PC-3 (cell line): Measurements from ENCODE around the gene KNDC1. TPM values are rescaled to one million over a fixed set of nuclear protein-coding genes. Genes with fewer than 3 reads are reported as not detected.
"Not testable (repeated sequence)": the region's sequence is repeated elsewhere in the genome, so short reads cannot be mapped to it uniquely, and the experiment has no call there.

Experiments used
- ATAC-seq: fragments of 200-7000 bp; cut with Tn5 transposase; 2 replicates; pipeline ENCODE4 v1.9.1; 2020; ENCODE audit warnings: mild to moderate bottlenecking, moderate library complexity
- BruUV-seq: library from RNA; stranded (reverse); fragments of 400-500 nt; replicated peaks from 2 replicates; lab custom pipeline; 2021; lab: Mats Ljungman, UMichigan
- CTCF ChIA-PET: fragments of 300-600 bp; sonication (Branson Sonifier 250); formaldehyde crosslinking; loops from one replicate; lab custom pipeline; 2022; ENCODE audit warnings: antibody characterized with exemption; lab: Charles Lee
- POLR2A ChIA-PET: fragments of 300-600 bp; sonication (Branson Sonifier 250); formaldehyde crosslinking; loops from one replicate; lab custom pipeline; 2022; ENCODE audit warnings: antibody characterized with exemption; ENCODE audit not compliant: unreplicated experiment; lab: Charles Lee
- DNase-seq: peaks from one replicate; pipeline ENCODE4 v3.0.0-alpha.2; 2015
- H2AFZ ChIP-seq: fragments of 300-600 bp; sonication (generic); 2 replicates; pipeline ENCODE4 v1.6.0; 2016; ENCODE audit warnings: antibody characterized with exemption, low read length
- H3F3A ChIP-seq: fragments of 300-600 bp; sonication (generic); one replicate; pipeline ENCODE4 v1.6.0; 2017; ENCODE audit warnings: antibody characterized with exemption, low read length, control low read depth, mild to moderate bottlenecking; ENCODE audit not compliant: unreplicated experiment
- H3K27ac ChIP-seq: fragments of 300-600 bp; sonication (generic); 2 replicates; pipeline ENCODE4 v1.5.1; 2016; ENCODE audit warnings: mild to moderate bottlenecking, low read length
- H3K27me3 ChIP-seq: fragments of 300-600 bp; sonication (generic); 2 replicates; pipeline ENCODE4 v1.6.1; 2016; ENCODE audit warnings: low read length, mixed read lengths
- H3K36me3 ChIP-seq: fragments of 300-600 bp; sonication (generic); 2 replicates; pipeline ENCODE4 v1.6.1; 2016; ENCODE audit warnings: low read depth, mixed run types, low read length, mixed read lengths
- H3K4me1 ChIP-seq: fragments of 300-600 bp; sonication (generic); 2 replicates; pipeline ENCODE4 v1.5.1; 2016; ENCODE audit warnings: low read length; ENCODE audit not compliant: insufficient read depth
- H3K4me2 ChIP-seq: fragments of 300-600 bp; sonication (generic); 2 replicates; pipeline ENCODE4 v1.6.0; 2016; ENCODE audit warnings: low read length
- H3K4me3 ChIP-seq: fragments of 300-600 bp; sonication (generic); 2 replicates; pipeline ENCODE4 v1.5.1; 2016; ENCODE audit warnings: mild to moderate bottlenecking, low read length, mixed read lengths
- H3K79me2 ChIP-seq: fragments of 300-600 bp; sonication (generic); 2 replicates; pipeline ENCODE4 v1.6.1; 2017; ENCODE audit warnings: low read length, mixed read lengths
- H3K9ac ChIP-seq: fragments of 300-600 bp; sonication (generic); 2 replicates; pipeline ENCODE4 v1.6.0; 2016; ENCODE audit warnings: mild to moderate bottlenecking, low read length
- H3K9me2 ChIP-seq: fragments of 300-600 bp; sonication (generic); replicated peaks from 2 replicates; pipeline ENCODE4 v1.6.1; 2016; ENCODE audit warnings: mixed run types, low read length, mixed read lengths
- H3K9me3 ChIP-seq: fragments of 300-600 bp; sonication (generic); 2 replicates; pipeline ENCODE4 v1.6.1; 2016; ENCODE audit warnings: low read length, mixed read lengths
- H4K20me1 ChIP-seq: fragments of 300-600 bp; sonication (generic); 2 replicates; pipeline ENCODE4 v1.6.1; 2016; ENCODE audit warnings: low read length, mixed read lengths
- CTCF ChIP-seq: fragments of 300-600 bp; sonication (generic); conservative IDR thresholded peaks from 2 replicates; pipeline ENCODE4 v1.5.1; 2017; ENCODE audit warnings: antibody characterized with exemption, low read depth, mild to moderate bottlenecking, low read length
- EZH2 ChIP-seq: fragments of 300-600 bp; sonication (generic); IDR thresholded peaks from one replicate; pipeline ENCODE4 v1.6.1; 2017; ENCODE audit warnings: antibody characterized with exemption, mild to moderate bottlenecking, low read length; ENCODE audit not compliant: unreplicated experiment
- EZH2phosphoT487 ChIP-seq: fragments of 300-600 bp; sonication (generic); IDR thresholded peaks from 2 replicates; pipeline ENCODE4 v1.6.1; 2018; ENCODE audit warnings: mild to moderate bottlenecking, antibody characterized with exemption, low read length, borderline replicate concordance
- intact Hi-C: fragments of 100-400 bp; cut with micrococcal nuclease; formaldehyde crosslinking; loops from 2 replicates; pipeline ENCODE4 v1.9.0; 2023
- total RNA-seq: library from RNA; depleted of rRNA; stranded (reverse); fragments of >200 nt; gene quantifications from 2 replicates; pipeline ENCODE4 v1.2.3, GENCODE V29; 2014

The KNDC1 gene
- total RNA-seq, 1 experiment from 2014 or later, result not detected

- Histone ChIP-seq H3K9me2 (no peaks in the 10 kb centered on the region), H3K9me3 (no peaks in the 10 kb centered on the region), H3K27ac (no peak overlapping the region), H3K4me2 (no peak overlapping the region), H3K79me2 (no peaks in the 10 kb centered on the region), H3K9ac (no peak overlapping the region), H3K36me3 (no peaks in the 10 kb centered on the region), H4K20me1 (no peaks in the 10 kb centered on the region), H3K4me3 (no peak overlapping the region), H3K27me3 (no peaks in the 10 kb centered on the region; the same call in 1 of the 2 replicates), H2AFZ (no peak overlapping the region), H3K4me1 (no peaks in the 10 kb centered on the region), H3F3A (no peaks in the 10 kb centered on the region)
- DNase-seq (no peak), ATAC-seq (no peak)
- ChIA-PET POLR2A (no interaction called here), CTCF (no interaction called here)
- intact Hi-C loops, result no loop called here
- TF ChIP-seq EZH2 (no peak), CTCF (no peak), EZH2phosphoT487 (no peak)
- no TSS peak for BruUV-seq
Observed at GRCh38 chr10:133134411-133135115, 25.5 kb upstream of the KNDC1 start.

DNA sequence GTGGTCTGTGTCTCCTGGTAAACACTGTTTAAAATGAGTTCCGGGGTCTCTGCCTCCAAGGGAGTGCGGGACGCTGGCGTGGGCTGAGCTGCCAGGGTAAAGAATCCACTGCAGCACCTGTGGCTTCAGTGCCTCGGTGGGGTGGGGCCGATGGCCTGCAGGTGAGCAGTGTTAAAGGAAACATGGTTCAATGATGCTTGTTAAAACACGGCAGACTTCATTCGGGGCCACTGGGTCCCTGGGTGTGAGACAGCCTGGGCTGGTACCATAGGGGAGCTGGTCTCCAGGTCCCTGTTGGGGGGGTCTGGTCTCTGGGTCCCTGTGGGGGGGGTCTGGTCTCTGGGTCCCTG lies 24.9 kb upstream of the KNDC1 start:
- Histone ChIP-seq H3K27me3 (no peaks in the 10 kb centered on the region), H3K9me3 (no peaks in the 10 kb centered on the region), H3K79me2 (no peaks in the 10 kb centered on the region), H3K4me1 (no peaks in the 10 kb centered on the region), H3K9me2 (no peaks in the 10 kb centered on the region), H3K4me2 (no peak overlapping the region), H3K9ac (no peak overlapping the region), H2AFZ (no peak overlapping the region), H3K36me3 (no peaks in the 10 kb centered on the region), H3K27ac (no peak overlapping the region), H4K20me1 (no peaks in the 10 kb centered on the region), H3K4me3 (no peak overlapping the region), H3F3A (no peaks in the 10 kb centered on the region)
- TF ChIP-seq CTCF (no peak), EZH2 (no peak), EZH2phosphoT487 (no peak)
- intact Hi-C loops, result no loop called here
- POLR2A ChIA-PET, result no interaction called here
- ATAC-seq, result no peak
- BruUV-seq, result no TSS peak
- no peak for DNase-seq
- CTCF ChIA-PET, result no interaction called here

DNA sequence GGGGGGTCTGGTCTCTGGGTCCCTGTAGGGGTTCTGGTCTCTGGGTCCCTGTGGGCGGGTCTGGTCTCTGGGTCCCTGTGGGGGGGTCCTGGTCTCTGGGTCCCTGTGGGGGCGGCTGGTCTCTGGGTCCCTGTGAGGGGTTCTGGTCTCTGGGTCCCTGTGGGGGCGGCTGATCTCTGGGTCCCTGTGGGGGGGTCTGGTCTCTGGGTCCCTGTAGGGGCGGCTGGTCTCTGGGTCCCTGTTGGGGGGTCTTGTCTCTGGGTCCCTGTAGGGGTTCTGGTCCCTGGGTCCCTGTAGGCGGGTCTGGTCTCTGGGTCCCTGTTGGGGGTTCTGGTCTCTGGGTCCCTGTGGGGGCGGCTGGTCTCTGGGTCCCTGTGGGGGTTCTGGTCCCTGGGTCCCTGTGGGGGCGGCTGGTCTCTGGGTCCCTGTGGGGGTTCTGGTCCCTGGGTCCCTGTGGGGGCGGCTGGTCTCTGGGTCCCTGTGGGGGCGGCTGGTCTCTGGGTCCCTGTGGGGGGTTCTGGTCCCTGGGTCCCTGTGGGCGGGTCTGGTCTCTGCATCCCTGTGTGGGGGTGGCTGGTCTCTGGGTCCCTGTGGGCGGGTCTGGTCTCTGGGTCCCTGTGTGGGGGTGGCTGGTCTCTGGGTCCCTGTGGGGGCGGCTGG lies 22.4 kb upstream of the KNDC1 start:
- H3K36me3 ChIP-seq, H3K9me2 ChIP-seq, H3F3A ChIP-seq, H3K4me3 ChIP-seq, H3K4me1 ChIP-seq, H3K27me3 ChIP-seq, DNase-seq, H3K4me2 ChIP-seq, BruUV-seq, H2AFZ ChIP-seq, H3K27ac ChIP-seq, POLR2A ChIA-PET, H4K20me1 ChIP-seq, CTCF ChIA-PET, H3K9ac ChIP-seq, H3K9me3 ChIP-seq, ATAC-seq, intact Hi-C loops, H3K79me2 ChIP-seq: not testable (repeated sequence)
